ENCODE measurements around the gene SCD5. TPM values are rescaled to one million over a fixed set of nuclear protein-coding genes. Genes with fewer than 3 reads are reported as not detected.

SCD5 gene
- total and polyA plus RNA-seq, 2 of the 8 experiments (the other 6 are each of a cell fraction or from before 2014, with no cell fraction given), result 0.92 to 1.2 TPM

DNA sequence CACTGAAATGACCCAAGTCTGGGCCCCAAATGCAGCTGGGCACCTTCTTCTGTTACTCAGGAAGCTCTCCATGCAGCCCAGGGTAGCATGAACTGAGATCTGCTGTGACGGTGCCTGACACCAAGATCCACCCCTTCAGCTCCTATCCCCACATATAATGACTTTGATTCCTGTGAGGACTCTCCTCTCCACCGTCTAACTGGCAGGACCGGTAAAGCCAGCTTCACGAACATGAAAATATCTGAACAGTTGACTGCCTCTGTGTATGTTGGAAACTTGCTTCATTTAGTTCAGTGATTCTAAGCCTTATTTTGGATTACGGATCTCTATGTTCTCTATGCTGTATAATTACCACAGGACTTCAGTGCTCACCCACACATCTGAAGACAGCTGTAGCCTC lies 121.3 kb downstream of the SCD5 start:
- no peak overlapping the region for H2AK5ac ChIP-seq (ENCODE audit: low read depth, low read length)
- no peak overlapping the region for H3K18ac ChIP-seq (ENCODE audit: extremely low read depth, low read length)
- no peaks in the 10 kb centered on the region for H3K9me3 ChIP-seq (ENCODE audit: insufficient read depth in 2 of 2, low read depth in 1 of 2, low read length in 1 of 2)
- H3K23me2 ChIP-seq (ENCODE audit: low read depth, low read length), result no peaks in the 10 kb centered on the region
- FAIRE-seq (no peak), DNase-seq (ENCODE audit: low read depth in 1 of 2, low spot score in 2 of 2) (no peak)
- no peaks in the 10 kb centered on the region; a peak in 1 of 7 replicates for H3K27me3 ChIP-seq (replicated peaks in 1 of 4; ENCODE audit: control insufficient read depth in 3 of 4, extremely low read depth in 1 of 4, insufficient read depth in 3 of 4, low read length in 3 of 4)
- no peak overlapping the region for H3K4me3 ChIP-seq (ENCODE audit: extremely low read depth in 1 of 4, insufficient read depth in 2 of 4, low read depth in 3 of 4, low read length in 4 of 4)
- no peak overlapping the region for H2AFZ ChIP-seq (ENCODE audit: low read length)
- WGBS, 2 experiments (ENCODE audit: extremely low coverage in 1 of 2, insufficient coverage in 1 of 2, insufficient read length in 1 of 2, insufficient replicate concordance in 2 of 2, low coverage in 1 of 2, low lambda C conversion rate in 2 of 2, missing lambda C conversion rate in 1 of 2), result 87% methylated on average over 5 of the region's 5 CpGs; no CpG with 5 or more reads in 1 of the 2 experiments
- H2BK12ac ChIP-seq (ENCODE audit: low read depth, low read length), result no peak overlapping the region
- H4K20me1 ChIP-seq (replicated peaks in 1 of 2; ENCODE audit: control insufficient read depth in 1 of 2, insufficient read depth in 2 of 2, low read length in 2 of 2), result no peaks in the 10 kb centered on the region
- H3K36me3 ChIP-seq (ENCODE audit: control insufficient read depth in 2 of 4, insufficient read depth in 4 of 4, low read length in 3 of 4), result no peaks in the 10 kb centered on the region
- no peak overlapping the region for H2BK120ac ChIP-seq (replicated peaks; ENCODE audit: low read depth, low read length)
- no peak overlapping the region for H4K5ac ChIP-seq (ENCODE audit: insufficient read length, low read depth, low read length)
- no peak overlapping the region for H3K9ac ChIP-seq (replicated peaks in 1 of 4; ENCODE audit: extremely low read depth in 1 of 4, low read depth in 3 of 4, low read length in 3 of 4)
- H3K79me2 ChIP-seq (ENCODE audit: control insufficient read depth in 1 of 2, insufficient read depth in 2 of 2, low read length in 2 of 2), result no peaks in the 10 kb centered on the region
- H3K79me1 ChIP-seq (ENCODE audit: low read depth, low read length), result no peaks in the 10 kb centered on the region
- H2BK20ac ChIP-seq (ENCODE audit: low read length), result no peak overlapping the region
- no peak overlapping the region for H3K4me2 ChIP-seq (ENCODE audit: insufficient read depth in 1 of 2, low read depth in 2 of 2, low read length in 2 of 2)
- H3K27ac ChIP-seq (ENCODE audit: low read depth, low read length), result no peak overlapping the region
- no peak overlapping the region for H3K23ac ChIP-seq (ENCODE audit: insufficient read length)
- H3K14ac ChIP-seq (ENCODE audit: insufficient read length), result no peak overlapping the region
- no peak overlapping the region for H2BK15ac ChIP-seq (ENCODE audit: low read length)
- H3K56ac ChIP-seq (replicated peaks; ENCODE audit: insufficient read length, low read depth, low read length), result no peak overlapping the region
- POLR2A ChIA-PET (ENCODE audit: partially characterized antibody), result interaction anchor here (0.8 kb wide), 1 partner anchor 248 kb away, joined by 3 read pairs; no protein-coding TSS in a partner anchor
- no peaks in the 10 kb centered on the region; a peak in 1 of 7 replicates for H3K4me1 ChIP-seq (replicated peaks in 1 of 4; ENCODE audit: control insufficient read depth in 3 of 4, insufficient read depth in 4 of 4, low read length in 3 of 4)
- H4K8ac ChIP-seq (ENCODE audit: extremely low read depth, insufficient read depth, low read length), result no peak overlapping the region
- CTCF ChIA-PET (ENCODE audit: partially characterized antibody), result interaction anchor here (1.0 to 1.9 kb wide), 6 partner anchors 14 to 213 kb away, joined by 3 to 7 read pairs (median 4); no protein-coding TSS in a partner anchor
- no peak overlapping the region for H4K91ac ChIP-seq (replicated peaks; ENCODE audit: insufficient read length, low read length)
- no peak overlapping the region for H2BK5ac ChIP-seq (ENCODE audit: low read depth, low read length)
- no peak overlapping the region for H3K4ac ChIP-seq (replicated peaks; ENCODE audit: insufficient read length, low read depth, low read length)
- TF ChIP-seq SIRT6 (IDR thresholded peaks at IDR 0.05; ENCODE audit: low read length) (no peak), MAFK (IDR thresholded peaks at IDR 0.05; ENCODE audit: low read depth, low read length) (no peak), KDM1A (IDR thresholded peaks at IDR 0.05; ENCODE audit: borderline replicate concordance, low read length) (no peak), EP300 (IDR thresholded peaks at IDR 0.05; ENCODE audit: borderline replicate concordance in 1 of 2, low read depth in 2 of 2, low read length in 2 of 2) (no peak), CBX5 (IDR thresholded peaks at IDR 0.05; ENCODE audit: low read depth, low read length) (no peak), CEBPB (IDR thresholded peaks at IDR 0.05; ENCODE audit: low read depth, low read length) (no peak), SIX5 (IDR thresholded peaks at IDR 0.05; ENCODE audit: low read depth, low read length) (no peak), GTF2F1 (IDR thresholded peaks at IDR 0.05; ENCODE audit: borderline replicate concordance, low read depth, low read length) (no peak), YY1 (IDR thresholded peaks at IDR 0.05; ENCODE audit: low read depth, low read length) (no peak), CTCF (IDR thresholded peaks at IDR 0.05; ENCODE audit: control extremely low read depth in 1 of 3, insufficient read depth in 1 of 3, low read depth in 1 of 3, low read length in 3 of 3) (no peak), KDM5A (IDR thresholded peaks at IDR 0.05; ENCODE audit: low read length) (no peak)
- TF ChIP-seq, protein P1, sequence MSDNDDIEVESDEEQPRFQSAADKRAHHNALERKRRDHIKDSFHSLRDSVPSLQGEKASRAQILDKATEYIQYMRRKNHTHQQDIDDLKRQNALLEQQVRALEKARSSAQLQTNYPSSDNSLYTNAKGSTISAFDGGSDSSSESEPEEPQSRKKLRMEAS (IDR thresholded peaks at IDR 0.05), result no peak
